Endothelial cell of hepatic sinusoid (primary cell): ENCODE measurements around the gene PPY.
"Not testable (repeated sequence)": the region's sequence is repeated elsewhere in the genome, so short reads cannot be mapped to it uniquely, and the experiment has no call there.

ENCODE experiments used
- in situ Hi-C: cut with HindIII; loops from 2 replicates; pipeline ENCODE4 v1.10.0; 2017; ENCODE audit warnings: low sequenced_read_pairs

The PPY gene

DNA sequence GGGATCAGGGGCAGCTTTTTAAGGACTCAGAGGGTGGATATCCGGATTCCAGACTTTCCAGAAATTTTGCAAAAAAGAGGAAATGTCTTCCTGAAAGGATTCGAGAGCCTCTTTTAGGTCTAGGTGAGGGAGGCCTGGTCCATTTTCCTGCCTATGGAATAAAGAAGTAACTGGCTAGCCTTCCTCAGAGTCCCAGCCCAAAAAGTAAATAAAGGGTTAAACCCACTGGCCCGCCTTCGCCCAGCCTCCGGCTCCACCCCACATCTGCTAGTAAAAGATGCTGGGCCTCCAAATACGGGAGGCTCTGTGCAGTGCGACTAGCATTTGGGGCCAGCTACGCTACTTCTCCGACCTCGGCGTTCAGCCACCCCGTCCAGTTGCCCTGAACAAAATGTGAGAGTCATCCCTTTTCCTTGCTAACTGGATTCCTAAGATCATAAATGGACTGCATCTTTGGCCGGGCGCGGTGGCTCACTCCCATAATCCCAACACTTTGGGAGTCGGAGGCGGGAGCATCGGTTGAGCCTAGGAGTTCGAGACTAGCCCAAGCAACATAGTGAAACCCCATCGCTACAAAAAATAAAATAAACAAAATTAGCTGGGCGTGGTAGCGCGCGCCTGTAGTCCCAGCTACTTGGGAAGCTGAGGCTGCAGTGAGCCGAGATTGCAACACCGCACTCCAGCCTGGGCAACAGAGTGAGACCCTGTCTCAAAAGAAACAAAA lies 34.1 kb downstream of the PPY start:
- in situ Hi-C loops: no loop called here

- in situ Hi-C loops: no loop called here
Observed at GRCh38 chr17:43907425-43907981, 34.8 kb downstream of the PPY start, which contains the start of gene MPP2. Gene MPP2 (minus strand): TSS chr17:43907536. CDS start chr17:43904460, 3,076 bp downstream.

GRCh38 chr17:43906951-43907424 lies 35.3 kb downstream of the PPY start:
- in situ Hi-C loops: no loop called here

GRCh38 chr17:43905985-43906852 lies 36.1 kb downstream of the PPY start:
- in situ Hi-C loops: no loop called here

- in situ Hi-C loops: no loop called here
Observed at GRCh38 chr17:43905400-43905984, 36.8 kb downstream of the PPY start.

- in situ Hi-C loops: no loop called here
Observed at GRCh38 chr17:43901861-43902589, 40.3 kb downstream of the PPY start.

DNA sequence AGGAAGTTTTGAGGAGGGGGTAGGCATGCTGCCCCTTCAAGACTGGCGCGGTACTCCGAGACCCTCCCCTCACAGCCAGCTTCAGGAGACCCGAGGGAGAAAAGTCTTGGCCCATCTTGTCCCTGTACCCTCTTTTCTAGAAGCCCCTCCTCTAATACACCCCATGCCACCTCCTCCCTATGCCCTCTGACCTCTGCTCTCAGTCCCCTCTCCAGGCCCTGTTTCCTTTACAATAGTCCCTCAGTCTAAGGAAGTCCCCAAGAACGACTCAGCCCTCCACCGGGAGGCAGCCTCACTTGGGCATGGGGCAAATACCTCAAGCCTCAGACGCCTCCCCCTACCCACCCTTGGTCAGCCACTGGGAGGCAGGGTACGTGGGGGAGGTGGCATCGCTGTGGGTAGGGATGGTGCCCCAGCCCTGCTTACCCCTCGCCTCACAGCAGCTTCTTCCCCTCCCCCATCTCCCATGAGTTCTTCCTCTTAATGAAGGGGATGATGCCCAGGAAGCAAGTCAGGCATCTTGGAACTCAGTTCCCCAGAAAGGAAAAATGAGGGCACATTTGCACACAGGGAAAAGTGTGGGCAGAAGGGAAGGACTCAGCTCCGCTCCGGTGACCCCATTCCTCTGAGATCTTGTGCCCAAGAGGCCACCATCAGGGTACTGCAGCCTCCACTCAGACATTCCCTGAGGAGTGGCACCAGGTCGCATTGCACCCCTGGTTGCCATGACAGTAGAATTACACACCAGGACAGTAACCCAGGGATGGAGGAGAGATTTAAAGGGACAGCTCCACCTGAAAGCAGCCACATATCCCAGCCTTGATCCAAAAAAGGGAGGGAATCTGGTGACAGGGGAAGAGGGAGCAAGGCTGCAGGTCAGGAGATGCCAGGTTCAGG lies 41.2 kb downstream of the PPY start:
- in situ Hi-C loops: no loop called here

DNA sequence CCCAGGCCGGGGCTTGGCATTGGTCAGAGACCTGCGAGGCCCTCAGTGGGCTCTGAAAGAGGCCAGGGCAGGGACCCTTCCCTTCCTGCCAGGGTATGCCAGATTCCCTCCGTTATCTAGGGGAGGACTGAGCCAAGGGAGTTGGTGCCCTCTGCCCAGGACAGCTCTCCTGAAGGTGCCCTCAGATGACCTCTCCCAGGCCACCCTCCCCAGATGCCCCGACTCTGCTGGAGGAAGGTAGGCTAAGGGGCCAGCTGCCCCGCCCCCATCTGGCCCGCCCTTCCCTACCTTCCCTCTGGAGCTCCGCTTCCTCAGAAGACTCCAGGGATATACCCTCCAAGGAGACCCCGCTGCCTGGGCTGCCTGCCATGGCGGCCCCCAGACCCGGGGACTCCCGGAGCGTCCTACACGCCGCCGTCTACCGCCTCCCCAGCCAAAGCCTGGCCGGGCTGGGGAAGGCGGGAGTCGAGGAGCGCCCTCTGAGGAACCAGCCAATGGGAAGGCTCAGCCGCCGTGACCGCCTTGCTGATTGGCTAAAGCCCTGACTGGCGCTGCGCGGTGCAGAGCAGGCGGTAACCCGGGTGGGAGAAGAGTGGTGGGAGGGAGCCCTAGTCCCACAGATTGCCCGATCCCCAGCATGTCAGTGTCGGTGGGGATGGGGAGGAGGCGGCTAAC lies 42.0 kb downstream of the PPY start:
- in situ Hi-C loops: no loop called here

GRCh38 chr17:43898446-43898845 lies 43.8 kb downstream of the PPY start:
- in situ Hi-C loops: no loop called here

DNA sequence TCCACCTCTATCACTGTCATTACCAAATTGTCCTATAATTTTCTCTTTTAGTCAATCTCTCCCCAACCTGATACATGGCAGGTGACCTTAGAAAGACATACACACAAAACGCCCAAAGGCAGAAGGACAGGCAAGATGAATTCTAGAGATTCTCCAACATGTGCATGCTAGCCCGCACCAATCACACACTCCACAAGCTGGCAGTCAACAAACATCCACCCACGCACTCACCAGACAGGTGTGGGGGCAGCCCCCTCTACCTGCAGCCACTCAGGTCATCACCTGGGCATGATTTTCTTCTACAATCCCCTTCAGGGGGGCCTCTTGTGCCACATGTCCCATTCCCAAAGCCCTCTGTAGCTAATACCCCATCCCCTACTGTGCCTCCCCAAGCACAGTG lies 44.4 kb downstream of the PPY start:
- in situ Hi-C loops: no loop called here

DNA sequence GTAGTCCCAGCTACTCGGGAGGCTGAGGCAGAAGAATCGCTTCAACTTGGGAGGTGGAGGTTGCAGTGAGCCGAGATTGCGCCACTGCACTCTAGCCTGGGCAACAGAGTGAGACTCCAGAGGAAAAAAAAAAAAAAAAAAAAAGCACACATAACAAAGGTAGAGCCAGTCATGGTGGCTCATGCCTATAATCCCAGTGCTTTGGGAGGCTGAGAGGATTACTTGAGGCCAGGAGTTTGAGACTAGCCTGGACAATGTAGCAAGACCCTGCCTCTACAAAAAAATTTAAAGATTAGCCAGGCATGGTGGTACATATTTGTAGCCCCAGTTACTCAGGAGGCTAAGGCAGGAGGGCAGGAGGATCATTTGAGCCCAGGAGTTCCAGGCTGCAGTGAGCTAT lies 47.8 kb downstream of the PPY start:
- in situ Hi-C loops: not testable (repeated sequence)

- in situ Hi-C loops: no loop called here
Observed at GRCh38 chr17:43892647-43892952, 49.7 kb downstream of the PPY start.

DNA sequence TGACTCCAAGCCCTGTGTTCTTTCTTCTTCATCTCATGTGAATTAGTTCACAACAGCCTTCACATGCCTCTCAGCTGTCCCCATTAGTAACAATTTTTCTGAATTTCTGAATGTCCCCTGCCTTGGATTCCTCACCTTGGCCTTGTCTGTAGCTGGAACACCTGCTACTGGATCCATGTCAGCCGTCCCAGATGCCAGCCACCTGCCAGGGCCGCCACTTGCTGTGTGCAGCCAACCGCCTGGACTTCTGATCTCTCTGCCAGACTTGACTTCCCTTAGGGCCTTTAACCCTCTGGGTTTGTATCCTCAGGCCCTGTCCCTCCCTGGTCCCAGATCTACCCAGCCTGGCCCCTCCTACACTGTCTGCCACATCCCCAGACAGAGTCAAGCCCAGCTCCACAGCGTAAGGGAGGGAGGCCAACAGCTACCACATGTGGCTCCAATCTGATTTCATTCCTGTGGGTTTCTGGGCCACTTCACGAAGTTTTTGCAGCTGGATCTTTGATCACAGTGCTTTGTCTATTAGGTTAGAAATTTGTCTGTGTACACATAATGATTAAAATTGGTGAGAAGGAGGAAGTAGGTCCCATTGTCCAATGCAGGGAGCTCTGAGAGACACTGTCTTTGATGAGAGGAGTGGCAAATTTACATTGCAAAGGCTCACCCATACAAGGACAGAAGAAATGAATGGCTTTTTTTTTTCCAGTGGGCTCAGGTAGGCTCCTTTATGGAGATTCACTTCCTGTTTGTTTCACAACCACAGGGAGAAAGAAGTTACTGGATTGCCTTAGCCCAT lies 50.2 kb downstream of the PPY start:
- in situ Hi-C loops: no loop called here
